Smooth muscle cell of the coronary artery (primary cell): ENCODE data around the gene BOLL. TPM values are rescaled to one million over a fixed set of nuclear protein-coding genes. Genes with fewer than 3 reads are reported as not detected.

Source experiments
- total RNA-seq: library from RNA; depleted of rRNA; stranded (reverse); fragments of >200 nt; gene quantifications from 2 replicates; pipeline ENCODE4 v1.2.3, GENCODE V29; 2014; ENCODE audit warnings: low replicate concordance

Gene BOLL, protein sequence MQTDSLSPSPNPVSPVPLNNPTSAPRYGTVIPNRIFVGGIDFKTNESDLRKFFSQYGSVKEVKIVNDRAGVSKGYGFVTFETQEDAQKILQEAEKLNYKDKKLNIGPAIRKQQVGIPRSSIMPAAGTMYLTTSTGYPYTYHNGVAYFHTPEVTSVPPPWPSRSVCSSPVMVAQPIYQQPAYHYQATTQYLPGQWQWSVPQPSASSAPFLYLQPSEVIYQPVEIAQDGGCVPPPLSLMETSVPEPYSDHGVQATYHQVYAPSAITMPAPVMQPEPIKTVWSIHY
- total RNA-seq, result not detected in 2 replicates

DNA sequence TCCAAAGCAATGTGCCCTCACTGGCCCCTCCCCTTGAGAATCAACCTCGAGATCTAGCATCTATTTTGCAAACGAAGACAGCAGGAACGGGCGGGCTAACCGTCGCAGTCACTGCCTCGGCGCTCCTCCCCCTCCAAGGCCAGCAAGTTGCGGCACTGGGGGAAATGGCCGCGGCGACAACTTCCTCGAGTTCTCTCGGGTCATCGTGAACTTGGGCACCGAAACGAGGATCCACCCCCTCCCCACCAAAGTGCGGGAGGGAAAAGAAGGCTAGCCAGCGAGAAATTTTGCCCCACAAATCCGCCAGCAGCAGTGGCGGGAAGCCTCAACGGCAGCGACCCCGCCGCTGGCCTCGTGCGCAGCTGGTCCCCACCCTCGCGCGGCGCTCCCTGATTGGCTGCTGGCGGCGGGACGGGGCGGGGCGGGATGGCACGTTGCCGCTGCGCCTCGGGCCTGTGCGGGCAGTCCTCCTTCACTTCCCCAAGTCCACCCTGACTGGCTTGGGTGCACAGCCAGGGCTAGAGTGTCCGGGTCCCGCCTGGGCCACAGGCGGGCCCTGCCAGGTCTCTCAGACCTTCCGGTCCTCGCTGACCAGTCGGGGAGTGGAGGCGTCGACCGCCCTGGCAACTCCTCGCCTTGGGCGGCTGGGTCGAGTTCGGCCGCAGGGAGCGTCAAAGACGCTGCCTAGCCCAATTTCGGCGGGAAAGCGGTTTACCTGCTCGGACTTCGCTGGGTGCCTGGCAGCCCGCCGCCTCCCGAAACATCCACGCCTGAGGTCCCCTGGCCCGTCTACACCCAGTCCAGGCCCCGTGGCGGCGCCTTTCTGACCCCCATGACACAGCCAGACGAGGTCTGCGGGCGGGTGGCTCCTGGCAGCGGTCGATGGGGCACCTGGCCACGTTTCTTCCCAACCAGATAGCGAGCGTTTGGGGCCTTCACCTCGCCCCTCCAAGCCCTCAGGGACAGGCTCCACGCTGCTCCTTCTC, at the start of gene BOLL:
TSS of gene BOLL (minus strand) at position 364 of the 986 bp plus-strand sequence. CDS start 3,469 bp downstream, outside the sequence.

GRCh38 chr2:197804049-197804757, 19.1 kb upstream of the BOLL start, which contains the start of gene PLCL1:
PLCL1 (plus strand) TSS chr2:197804593.

DNA sequence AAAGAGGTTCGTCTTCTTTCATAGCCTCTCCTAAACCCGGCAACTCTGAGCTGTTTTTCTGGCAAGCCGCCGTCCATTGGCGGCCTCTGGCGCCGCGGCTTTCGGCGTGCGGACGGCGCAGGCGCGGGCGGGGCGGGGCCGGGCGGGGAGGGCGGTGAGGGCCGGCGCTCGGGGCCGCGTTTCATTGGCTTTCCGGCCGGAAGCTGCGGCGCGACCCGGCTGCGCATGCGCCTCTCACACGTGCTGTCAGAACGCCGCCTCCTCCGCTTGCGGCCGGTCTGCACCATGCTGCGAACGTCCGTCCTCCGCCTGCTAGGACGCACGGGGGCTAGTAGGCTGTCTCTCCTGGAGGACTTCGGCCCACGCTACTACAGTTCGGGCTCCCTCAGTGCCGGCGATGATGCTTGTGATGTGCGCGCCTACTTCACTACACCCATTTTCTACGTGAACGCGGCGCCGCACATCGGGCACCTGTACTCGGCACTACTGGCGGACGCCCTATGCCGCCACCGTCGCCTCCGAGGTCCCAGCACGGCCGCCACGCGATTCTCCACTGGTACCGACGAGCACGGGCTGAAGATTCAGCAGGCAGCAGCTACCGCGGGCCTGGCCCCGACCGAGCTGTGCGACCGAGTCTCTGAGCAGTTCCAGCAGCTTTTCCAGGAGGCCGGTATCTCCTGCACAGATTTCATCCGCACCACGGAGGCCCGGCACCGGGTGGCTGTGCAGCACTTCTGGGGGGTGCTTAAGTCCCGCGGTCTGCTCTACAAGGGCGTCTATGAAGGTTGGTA, 79.8 kb downstream of the BOLL start, which contains the start of gene MARS2:
TSS of gene MARS2 (plus strand) at position 249 of the 791 bp plus-strand sequence. CDS start at position 286, 37 bp downstream.

Other genes with a start within 250 kb of the BOLL start
- 5.0 and 9.0 TPM in 2 replicates for gene RFTN2, start 109.7 kb downstream of the BOLL start, total RNA-seq
- 1.2 and 2.3 TPM in 2 replicates for gene MARS2, start 80.0 kb downstream of the BOLL start, total RNA-seq
- 2.5 and 15.6 TPM in 2 replicates for gene PLCL1, start 19.3 kb upstream of the BOLL start, total RNA-seq